GM12892 (cell line): ENCODE results near the gene THOC6.

ENCODE experiments used
- DNase-seq: peaks from one replicate; pipeline ENCODE4 v3.0.0; 2011; ENCODE audit not compliant: insufficient read length
- FAIRE-seq: peaks from 2 replicates; lab custom pipeline; 2011; peaks lifted over from hg19 to GRCh38; lab: Jason Lieb, UNC
- POLR2A ChIP-seq: IDR thresholded peaks from 2 replicates; pipeline ENCODE4 v1.6.1; 2011; ENCODE audit warnings: low read depth, low read length, control low read depth
- POLR2AphosphoS5 ChIP-seq: IDR thresholded peaks from 2 replicates; pipeline ENCODE4 v1.6.1; 2011; ENCODE audit warnings: low read depth, low read length, control low read depth
- TAF1 ChIP-seq: IDR thresholded peaks from 2 replicates; pipeline ENCODE4 v1.6.1; 2011; ENCODE audit warnings: low read depth, mild to moderate bottlenecking, control low read depth, low read length, borderline replicate concordance

THOC6 gene

GRCh38 chr16:2981899-2982250 lies 42.0 kb upstream of the THOC6 start:
- DNase-seq (no peak), FAIRE-seq (no peak)
- TF ChIP-seq POLR2AphosphoS5, result no peak
- TF ChIP-seq TAF1, result no peak
- no peak for TF ChIP-seq POLR2A

GRCh38 chr16:2982402-2982801 lies 41.4 kb upstream of the THOC6 start:
- no peak for FAIRE-seq
- no peak for DNase-seq
- TF ChIP-seq POLR2AphosphoS5 (no peak), POLR2A (no peak)

GRCh38 chr16:2983706-2984136 lies 40.1 kb upstream of the THOC6 start:
- DNase-seq (peak; percentile 89), FAIRE-seq (peak; percentile 69)
- no peak for TF ChIP-seq POLR2AphosphoS5
- no peak for TF ChIP-seq TAF1
- no peak for TF ChIP-seq POLR2A

GRCh38 chr16:2985462-2985861 lies 38.4 kb upstream of the THOC6 start:
- DNase-seq, result no peak
- FAIRE-seq, result no peak
- TF ChIP-seq TAF1, result no peak
- no peak for TF ChIP-seq POLR2A
- TF ChIP-seq POLR2AphosphoS5, result no peak

GRCh38 chr16:2985893-2986355 lies 37.9 kb upstream of the THOC6 start:
- TF ChIP-seq TAF1 (no peak), POLR2A (no peak), POLR2AphosphoS5 (no peak)
- no peak for DNase-seq
- FAIRE-seq, result no peak

GRCh38 chr16:2986623-2987188 lies 37.1 kb upstream of the THOC6 start:
- TF ChIP-seq TAF1 (no peak), POLR2A (no peak), POLR2AphosphoS5 (no peak)
- FAIRE-seq (no peak), DNase-seq (no peak)

- DNase-seq (no peak), FAIRE-seq (no peak)
- no peak for TF ChIP-seq POLR2A
- TF ChIP-seq TAF1, result no peak
- no peak for TF ChIP-seq POLR2AphosphoS5
Measured at GRCh38 chr16:2987286-2987685, 36.5 kb upstream of the THOC6 start.

GRCh38 chr16:2987833-2988232 lies 36.0 kb upstream of the THOC6 start:
- FAIRE-seq, result no peak
- no peak for TF ChIP-seq POLR2A
- TF ChIP-seq TAF1, result no peak
- TF ChIP-seq POLR2AphosphoS5, result no peak
- DNase-seq, result no peak

- TF ChIP-seq POLR2A, result no peak
- no peak for DNase-seq
- FAIRE-seq, result no peak
Measured at GRCh38 chr16:2988590-2989099, 35.2 kb upstream of the THOC6 start.

- FAIRE-seq (no peak), DNase-seq (no peak)
- TF ChIP-seq TAF1, result no peak
- TF ChIP-seq POLR2A, result no peak
- no peak for TF ChIP-seq POLR2AphosphoS5
Measured at GRCh38 chr16:2990891-2991290, 32.9 kb upstream of the THOC6 start.

GRCh38 chr16:2991566-2992261 lies 32.1 kb upstream of the THOC6 start:
- FAIRE-seq, result no peak
- no peak for TF ChIP-seq TAF1
- no peak for TF ChIP-seq POLR2A
- no peak for TF ChIP-seq POLR2AphosphoS5

More at GRCh38 chr16:2991566-2992261, 32.1 kb upstream of the THOC6 start:
- DNase-seq, result no peak
